OCI-LY1 (cell line): ENCODE data around the gene CATSPER3.

ENCODE experiments used
- H2AFZ ChIP-seq: fragments of 200-600 bp; sonication (generic), shearing (Covaris generic); 2 replicates; pipeline ENCODE4 v1.6.0; 2014; ENCODE audit warnings: antibody characterized with exemption, mild to moderate bottlenecking, low read length
- H3F3A ChIP-seq: fragments of 200-600 bp; sonication (generic), shearing (Covaris generic); 2 replicates; pipeline ENCODE4 v1.6.0; 2014; ENCODE audit warnings: mild to moderate bottlenecking, antibody characterized with exemption, low read length, moderate library complexity; ENCODE audit not compliant: insufficient read depth
- H3K27ac ChIP-seq: fragments of 200-600 bp; sonication (generic); 2 replicates; pipeline ENCODE4 v1.5.1; 2014; ENCODE audit warnings: low read length, mixed run types, mild to moderate bottlenecking, low read depth; ENCODE audit not compliant: poor library complexity, severe bottlenecking
- H3K27me3 ChIP-seq: fragments of 200-600 bp; sonication (generic); 2 replicates; pipeline ENCODE4 v1.6.0; 2014; ENCODE audit warnings: antibody characterized with exemption, mild to moderate bottlenecking, low read length, moderate library complexity; ENCODE audit not compliant: insufficient read depth
- H3K36me3 ChIP-seq: fragments of 200-600 bp; sonication (generic); 2 replicates; pipeline ENCODE4 v1.6.1; 2014; ENCODE audit warnings: mild to moderate bottlenecking, antibody characterized with exemption, low read length, moderate library complexity, mixed read lengths; ENCODE audit not compliant: insufficient read depth
- H3K4me1 ChIP-seq: fragments of 200-600 bp; sonication (generic); 2 replicates; pipeline ENCODE4 v1.5.1; 2014; ENCODE audit warnings: mild to moderate bottlenecking, low read length, moderate library complexity; ENCODE audit not compliant: insufficient read depth, severe bottlenecking
- H3K4me2 ChIP-seq: fragments of 200-600 bp; sonication (generic), shearing (Covaris generic); 2 replicates; pipeline ENCODE4 v1.6.1; 2014; ENCODE audit warnings: low read length
- H3K4me3 ChIP-seq: fragments of 200-600 bp; sonication (generic); 2 replicates; pipeline ENCODE4 v1.5.1; 2014; ENCODE audit warnings: low read length, low read depth, mild to moderate bottlenecking, mixed read lengths; ENCODE audit not compliant: poor library complexity, severe bottlenecking
- H3K79me2 ChIP-seq: fragments of 200-600 bp; shearing (Covaris generic); 2 replicates; pipeline ENCODE4 v1.6.1; 2016; ENCODE audit warnings: mixed run types, low read length, mixed read lengths; ENCODE audit not compliant: insufficient read depth
- H3K9ac ChIP-seq: fragments of 200-600 bp; sonication (generic), shearing (Covaris generic); 2 replicates; pipeline ENCODE4 v1.6.1; 2014; ENCODE audit warnings: mild to moderate bottlenecking, low read length, mixed read lengths
- H3K9me2 ChIP-seq: fragments of 200-600 bp; sonication (generic), shearing (Covaris generic); 2 replicates; pipeline ENCODE4 v1.6.1; 2014; ENCODE audit warnings: low read depth, mild to moderate bottlenecking, low read length, mixed read lengths
- H3K9me3 ChIP-seq: fragments of 200-600 bp; shearing (Covaris generic); 2 replicates; pipeline ENCODE4 v1.6.1; 2014; ENCODE audit warnings: low read length, mixed read lengths
- H4K20me1 ChIP-seq: fragments of 200-600 bp; sonication (generic), shearing (Covaris generic); 2 replicates; pipeline ENCODE4 v1.6.0; 2016; ENCODE audit warnings: mild to moderate bottlenecking, low read length; ENCODE audit not compliant: insufficient read depth
- EZH2 ChIP-seq: fragments of 200-600 bp; sonication (generic), shearing (Covaris generic); IDR thresholded peaks from 2 replicates; pipeline ENCODE4 v1.8.0; 2017; ENCODE audit warnings: borderline replicate concordance, mixed run types, mild to moderate bottlenecking, antibody characterized with exemption, low read length, moderate library complexity, mixed read lengths
- TF ChIP-seq, protein P1 (sequence below): fragments of 200-600 bp; sonication (generic), shearing (Covaris generic); IDR thresholded peaks from 2 replicates; pipeline ENCODE4 v1.5.1; 2017; ENCODE audit warnings: mild to moderate bottlenecking, antibody characterized with exemption, low read length, moderate library complexity, mixed read lengths

CATSPER3 gene

GRCh38 chr5:135015942-135016341 lies 48.2 kb downstream of the CATSPER3 start:
- Histone ChIP-seq H3K9ac (no peak overlapping the region), H3K4me3 (no peak overlapping the region), H4K20me1 (no peaks in the 10 kb centered on the region), H3K27me3 (no peaks in the 10 kb centered on the region), H3K79me2 (no peaks in the 10 kb centered on the region), H3K9me2 (no peaks in the 10 kb centered on the region), H3K4me1 (no peaks in the 10 kb centered on the region), H3K36me3 (no peaks in the 10 kb centered on the region), H3K27ac (no peak overlapping the region), H2AFZ (no peak overlapping the region), H3F3A (no peaks in the 10 kb centered on the region), H3K9me3 (no peaks in the 10 kb centered on the region), H3K4me2 (no peak overlapping the region)
- TF ChIP-seq, protein P1, sequence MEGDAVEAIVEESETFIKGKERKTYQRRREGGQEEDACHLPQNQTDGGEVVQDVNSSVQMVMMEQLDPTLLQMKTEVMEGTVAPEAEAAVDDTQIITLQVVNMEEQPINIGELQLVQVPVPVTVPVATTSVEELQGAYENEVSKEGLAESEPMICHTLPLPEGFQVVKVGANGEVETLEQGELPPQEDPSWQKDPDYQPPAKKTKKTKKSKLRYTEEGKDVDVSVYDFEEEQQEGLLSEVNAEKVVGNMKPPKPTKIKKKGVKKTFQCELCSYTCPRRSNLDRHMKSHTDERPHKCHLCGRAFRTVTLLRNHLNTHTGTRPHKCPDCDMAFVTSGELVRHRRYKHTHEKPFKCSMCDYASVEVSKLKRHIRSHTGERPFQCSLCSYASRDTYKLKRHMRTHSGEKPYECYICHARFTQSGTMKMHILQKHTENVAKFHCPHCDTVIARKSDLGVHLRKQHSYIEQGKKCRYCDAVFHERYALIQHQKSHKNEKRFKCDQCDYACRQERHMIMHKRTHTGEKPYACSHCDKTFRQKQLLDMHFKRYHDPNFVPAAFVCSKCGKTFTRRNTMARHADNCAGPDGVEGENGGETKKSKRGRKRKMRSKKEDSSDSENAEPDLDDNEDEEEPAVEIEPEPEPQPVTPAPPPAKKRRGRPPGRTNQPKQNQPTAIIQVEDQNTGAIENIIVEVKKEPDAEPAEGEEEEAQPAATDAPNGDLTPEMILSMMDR: no peak
- no peak for TF ChIP-seq EZH2

GRCh38 chr5:135016861-135017290 lies 49.2 kb downstream of the CATSPER3 start:
- TF ChIP-seq EZH2: no peak
- TF ChIP-seq, protein P1: no peak
- Histone ChIP-seq H2AFZ (no peak overlapping the region), H3K79me2 (no peaks in the 10 kb centered on the region), H3K9me2 (no peaks in the 10 kb centered on the region), H3K4me1 (no peaks in the 10 kb centered on the region), H3K4me3 (no peak overlapping the region), H3K9me3 (no peaks in the 10 kb centered on the region), H3F3A (no peaks in the 10 kb centered on the region), H3K4me2 (no peak overlapping the region), H3K36me3 (no peaks in the 10 kb centered on the region), H3K27me3 (no peaks in the 10 kb centered on the region), H3K9ac (no peak overlapping the region), H3K27ac (no peak overlapping the region), H4K20me1 (no peaks in the 10 kb centered on the region)

DNA sequence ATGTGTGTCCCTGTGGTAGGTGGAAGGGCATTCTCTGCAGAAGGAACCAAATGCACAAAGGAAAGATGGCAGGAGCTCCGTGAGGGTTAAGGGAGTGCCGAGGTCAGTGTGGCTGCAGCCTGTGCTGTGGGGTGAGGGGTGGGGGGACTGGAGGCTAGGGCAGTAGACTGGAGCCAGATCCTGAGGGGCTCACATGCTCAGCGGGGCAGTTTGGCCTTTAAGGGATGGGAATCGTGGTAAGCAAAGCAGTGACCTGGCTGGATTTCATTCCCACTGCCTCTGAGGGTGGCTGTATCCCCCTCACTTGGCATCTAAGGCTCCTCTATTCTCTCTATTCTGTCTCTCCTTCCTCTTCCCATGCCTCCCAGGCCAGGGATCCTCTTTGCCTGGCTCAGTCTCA lies 50.8 kb downstream of the CATSPER3 start:
- Histone ChIP-seq H4K20me1 (no peaks in the 10 kb centered on the region), H3K27ac (no peak overlapping the region), H3K36me3 (no peaks in the 10 kb centered on the region), H3K4me2 (no peak overlapping the region), H3K27me3 (no peaks in the 10 kb centered on the region), H3F3A (no peaks in the 10 kb centered on the region), H3K4me1 (no peaks in the 10 kb centered on the region), H2AFZ (no peak overlapping the region), H3K4me3 (no peak overlapping the region), H3K9me3 (no peaks in the 10 kb centered on the region), H3K9me2 (no peaks in the 10 kb centered on the region), H3K9ac (no peak overlapping the region), H3K79me2 (no peaks in the 10 kb centered on the region)
- no peak for TF ChIP-seq EZH2
- TF ChIP-seq, protein P1: no peak
